Glutamatergic neuron (in vitro differentiated cells): ENCODE measurements around the gene RICTOR. TPM values are rescaled to one million over a fixed set of nuclear protein-coding genes. Genes with fewer than 3 reads are reported as not detected.

ENCODE experiments used
- DNase-seq: peaks from one replicate; pipeline ENCODE4 v3.0.0; 2022
- H3K27ac Mint-ChIP-seq: one replicate; pipeline ENCODE4 v1.8.0; 2020; ENCODE audit warnings: mild to moderate bottlenecking, mixed read lengths, inconsistent platforms; ENCODE audit not compliant: unreplicated experiment
- H3K27me3 Mint-ChIP-seq: one replicate; pipeline ENCODE4 v1.8.0; 2020; ENCODE audit warnings: mild to moderate bottlenecking, moderate library complexity, mixed read lengths, inconsistent platforms; ENCODE audit not compliant: unreplicated experiment
- H3K36me3 Mint-ChIP-seq: one replicate; pipeline ENCODE4 v1.8.0; 2020; ENCODE audit warnings: mild to moderate bottlenecking, mixed read lengths, inconsistent platforms; ENCODE audit not compliant: unreplicated experiment
- H3K4me1 Mint-ChIP-seq: one replicate; pipeline ENCODE4 v1.8.0; 2020; ENCODE audit warnings: mild to moderate bottlenecking, low read depth, mixed read lengths, inconsistent platforms; ENCODE audit not compliant: unreplicated experiment
- H3K4me3 Mint-ChIP-seq: one replicate; pipeline ENCODE4 v1.8.0; 2020; ENCODE audit warnings: mild to moderate bottlenecking, mixed read lengths, inconsistent platforms; ENCODE audit not compliant: unreplicated experiment
- H3K9me3 Mint-ChIP-seq: one replicate; pipeline ENCODE4 v1.8.0; 2020; ENCODE audit warnings: mild to moderate bottlenecking, moderate library complexity, mixed read lengths, inconsistent platforms; ENCODE audit not compliant: unreplicated experiment
- CTCF ChIP-seq: fragments of 200-600 bp; sonication (generic); IDR thresholded peaks from one replicate; pipeline ENCODE4 v1.5.0; 2021; ENCODE audit not compliant: partially characterized antibody, unreplicated experiment
- total RNA-seq: library from RNA; stranded (reverse); fragmentation: NEBNext Ultra II Directional; extraction: Animal tissue kit (Norgen Biotek cat#: 25700); gene quantifications from one replicate; pipeline ENCODE4 v1.2.1, GENCODE V29; 2021; ENCODE audit not compliant: unreplicated experiment

RICTOR gene
- total RNA-seq, 1 donor from 2014 or later, result 39.3 TPM

GRCh38 chr5:39020458-39020857 lies 53.7 kb downstream of the RICTOR start:
- H3K4me3 Mint-ChIP-seq, result no peak overlapping the region
- H3K27me3 Mint-ChIP-seq, result no peaks in the 10 kb centered on the region
- no peaks in the 10 kb centered on the region for H3K9me3 Mint-ChIP-seq
- no peak overlapping the region for H3K27ac Mint-ChIP-seq
- no peak for DNase-seq
- peaks cover 10% of the 10 kb centered on the region for H3K4me1 Mint-ChIP-seq
- no peak for TF ChIP-seq CTCF
- peaks cover 4% of the 10 kb centered on the region for H3K36me3 Mint-ChIP-seq

- no peak overlapping the region for H3K4me3 Mint-ChIP-seq
- H3K27ac Mint-ChIP-seq, result no peak overlapping the region
- DNase-seq, result no peak
- H3K27me3 Mint-ChIP-seq, result no peaks in the 10 kb centered on the region
- TF ChIP-seq CTCF, result no peak
- H3K9me3 Mint-ChIP-seq, result no peaks in the 10 kb centered on the region
- peaks cover 4% of the 10 kb centered on the region for H3K36me3 Mint-ChIP-seq
- peaks cover 11% of the 10 kb centered on the region for H3K4me1 Mint-ChIP-seq
Observed at GRCh38 chr5:39019254-39019653, 54.9 kb downstream of the RICTOR start.

GRCh38 chr5:39017504-39017903 lies 56.7 kb downstream of the RICTOR start:
- H3K4me1 Mint-ChIP-seq, result peaks cover 4% of the 10 kb centered on the region
- H3K4me3 Mint-ChIP-seq, result no peak overlapping the region
- H3K27ac Mint-ChIP-seq, result no peak overlapping the region
- H3K9me3 Mint-ChIP-seq, result no peaks in the 10 kb centered on the region
- no peak for TF ChIP-seq CTCF
- peaks cover 4% of the 10 kb centered on the region for H3K36me3 Mint-ChIP-seq
- no peak for DNase-seq
- H3K27me3 Mint-ChIP-seq, result no peaks in the 10 kb centered on the region

GRCh38 chr5:39016587-39017275 lies 57.5 kb downstream of the RICTOR start:
- Mint-ChIP-seq H3K27me3 (no peaks in the 10 kb centered on the region), H3K36me3 (peaks cover 10% of the 10 kb centered on the region), H3K4me1 (peaks cover 3% of the 10 kb centered on the region)

More at GRCh38 chr5:39016587-39017275, 57.5 kb downstream of the RICTOR start:
- no peak for TF ChIP-seq CTCF
- no peaks in the 10 kb centered on the region for H3K9me3 Mint-ChIP-seq
- DNase-seq, result no peak
- H3K4me3 Mint-ChIP-seq, result no peak overlapping the region
- no peak overlapping the region for H3K27ac Mint-ChIP-seq
